Retinal pigment epithelial cell (primary cell): ENCODE data around the gene PARVG.

ENCODE experiments used
- DNase-seq: peaks from one replicate; pipeline ENCODE4 v3.0.0-alpha.2; 2010; ENCODE audit warnings: low read depth
- H3K4me3 ChIP-seq: 2 replicates; pipeline ENCODE4 v1.5.1; 2011; ENCODE audit warnings: mild to moderate bottlenecking, low read length, control low read depth, moderate library complexity
- CTCF ChIP-seq: conservative IDR thresholded peaks from 2 replicates; pipeline ENCODE4 v1.5.1; 2011; ENCODE audit warnings: low read depth, low read length, control low read depth, inconsistent platforms

PARVG gene

GRCh38 chr22:44179989-44180705 is 578 bp upstream of the PARVG start:
- no peak for DNase-seq
- no peak overlapping the region for H3K4me3 ChIP-seq
- no peak for TF ChIP-seq CTCF

GRCh38 chr22:44181033-44181911 is 547 bp downstream of the PARVG start:
- DNase-seq: no peak
- H3K4me3 ChIP-seq: no peak overlapping the region
- TF ChIP-seq CTCF: no peak

GRCh38 chr22:44181912-44182587 is 1.3 kb downstream of the PARVG start:
- no peak overlapping the region for H3K4me3 ChIP-seq
- no peak for DNase-seq
- TF ChIP-seq CTCF: no peak

- H3K4me3 ChIP-seq: no peak overlapping the region
- no peak for DNase-seq
- no peak for TF ChIP-seq CTCF
Observed at GRCh38 chr22:44182588-44183286, 2.0 kb downstream of the PARVG start.

- H3K4me3 ChIP-seq: no peak overlapping the region
- TF ChIP-seq CTCF: no peak
- no peak for DNase-seq
Observed at GRCh38 chr22:44183287-44183588, 2.5 kb downstream of the PARVG start.

GRCh38 chr22:44184006-44184405 is 3.3 kb downstream of the PARVG start:
- TF ChIP-seq CTCF: no peak
- no peak for DNase-seq
- H3K4me3 ChIP-seq: no peak overlapping the region
